Measurements from ENCODE around the gene SUMO4. TPM values are rescaled to one million over a fixed set of nuclear protein-coding genes. Genes with fewer than 3 reads are reported as not detected.
A peak's percentile ranks its signal among the peaks of the same experiment; 100 is the strongest.

The SUMO4 gene
- 1 to 10 TPM; 1.9 to 8.4 (median 3.5) TPM for total RNA-seq

DNA sequence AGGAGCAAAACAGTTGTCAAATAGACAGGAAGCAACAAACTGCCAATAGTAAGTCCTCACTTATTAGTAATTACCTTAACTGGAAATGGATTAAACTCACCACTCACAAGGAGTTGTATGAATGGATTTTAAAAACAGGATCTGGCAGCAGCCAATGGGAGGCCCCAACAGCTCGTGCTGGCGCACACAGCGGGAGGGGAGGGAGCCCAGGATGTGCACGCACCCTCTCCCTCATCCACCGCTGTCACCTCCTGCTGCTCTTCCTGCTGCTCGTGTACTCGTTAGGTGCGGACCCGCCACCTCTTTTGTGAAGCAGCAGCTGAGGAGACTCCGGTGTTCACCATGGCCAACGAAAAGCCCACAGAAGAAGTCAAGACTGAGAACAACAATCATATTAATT, at the start of gene SUMO4:
SUMO4 (plus strand) TSS at position 213 of the 400 bp plus-strand sequence; CDS start at position 343, 130 bp downstream.
- no peak for ATAC-seq (ENCODE audit: low FRiP score in 2 of 2)
- 99% methylated on average over 11 of the region's 11 CpGs for WGBS, 2 donors
- H3K4me1 ChIP-seq, result no peaks in the 10 kb centered on the region
- TF ChIP-seq POLR2A (IDR thresholded peaks at IDR 0.05), result no peak
- no peak for TF ChIP-seq POLR2AphosphoS5 (IDR thresholded peaks at IDR 0.05)
- no peak for TF ChIP-seq EP300 (IDR thresholded peaks at IDR 0.05)
- TF ChIP-seq, protein P1, sequence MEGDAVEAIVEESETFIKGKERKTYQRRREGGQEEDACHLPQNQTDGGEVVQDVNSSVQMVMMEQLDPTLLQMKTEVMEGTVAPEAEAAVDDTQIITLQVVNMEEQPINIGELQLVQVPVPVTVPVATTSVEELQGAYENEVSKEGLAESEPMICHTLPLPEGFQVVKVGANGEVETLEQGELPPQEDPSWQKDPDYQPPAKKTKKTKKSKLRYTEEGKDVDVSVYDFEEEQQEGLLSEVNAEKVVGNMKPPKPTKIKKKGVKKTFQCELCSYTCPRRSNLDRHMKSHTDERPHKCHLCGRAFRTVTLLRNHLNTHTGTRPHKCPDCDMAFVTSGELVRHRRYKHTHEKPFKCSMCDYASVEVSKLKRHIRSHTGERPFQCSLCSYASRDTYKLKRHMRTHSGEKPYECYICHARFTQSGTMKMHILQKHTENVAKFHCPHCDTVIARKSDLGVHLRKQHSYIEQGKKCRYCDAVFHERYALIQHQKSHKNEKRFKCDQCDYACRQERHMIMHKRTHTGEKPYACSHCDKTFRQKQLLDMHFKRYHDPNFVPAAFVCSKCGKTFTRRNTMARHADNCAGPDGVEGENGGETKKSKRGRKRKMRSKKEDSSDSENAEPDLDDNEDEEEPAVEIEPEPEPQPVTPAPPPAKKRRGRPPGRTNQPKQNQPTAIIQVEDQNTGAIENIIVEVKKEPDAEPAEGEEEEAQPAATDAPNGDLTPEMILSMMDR (IDR thresholded peaks at IDR 0.05), result no peak
- H3K36me3 ChIP-seq, result peaks cover 0 to 48% (median 18%) of the 10 kb centered on the region in 4 donors
- H3K27ac ChIP-seq, result no peak within 1 kb of the TSS
- H3K4me3 ChIP-seq, result no peak within 1 kb of the TSS
- H3K27me3 ChIP-seq, result no peaks in the 10 kb centered on the region
- no peaks in the 10 kb centered on the region for H3K9me3 ChIP-seq
- peak in 1 of 2 donors; percentile 51 for DNase-seq

DNA sequence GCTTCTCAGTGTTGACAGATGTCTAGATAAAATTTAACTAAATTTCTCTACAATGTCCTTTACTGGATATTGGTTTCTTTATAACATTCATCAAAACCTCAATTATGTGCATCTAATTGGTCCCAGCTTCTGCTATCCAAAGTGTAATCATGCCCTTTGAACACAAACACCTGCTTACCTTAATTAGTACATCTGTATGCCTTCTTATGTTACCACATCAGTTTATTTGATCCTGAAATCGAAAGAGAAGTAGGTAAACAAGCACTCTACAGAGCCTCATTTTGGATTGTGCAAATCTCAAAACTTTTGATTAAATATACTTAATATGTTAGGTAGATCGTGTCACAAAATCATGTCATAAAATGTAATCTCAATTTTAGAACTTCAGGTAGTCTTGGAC, 46.1 kb upstream of the SUMO4 start:
- Histone ChIP-seq H3K4me3 (no peak overlapping the region), H3K4me1 (peaks cover 0 to 4% (median 2%) of the 10 kb centered on the region in 4 donors), H3K36me3 (no peaks in the 10 kb centered on the region), H3K27ac (no peak overlapping the region), H3K9me3 (no peaks in the 10 kb centered on the region), H3K27me3 (no peaks in the 10 kb centered on the region)
- DNase-seq (no peak), ATAC-seq (ENCODE audit: low FRiP score in 2 of 2) (no peak)
- 73 to 76% methylated on average over 2 of the region's 2 CpGs for WGBS, 2 donors
- TF ChIP-seq POLR2A (IDR thresholded peaks at IDR 0.05), result no peak
- TF ChIP-seq POLR2AphosphoS5 (IDR thresholded peaks at IDR 0.05), result no peak
- TF ChIP-seq, protein P1 (IDR thresholded peaks at IDR 0.05), result no peak
- TF ChIP-seq EP300 (IDR thresholded peaks at IDR 0.05), result no peak

DNA sequence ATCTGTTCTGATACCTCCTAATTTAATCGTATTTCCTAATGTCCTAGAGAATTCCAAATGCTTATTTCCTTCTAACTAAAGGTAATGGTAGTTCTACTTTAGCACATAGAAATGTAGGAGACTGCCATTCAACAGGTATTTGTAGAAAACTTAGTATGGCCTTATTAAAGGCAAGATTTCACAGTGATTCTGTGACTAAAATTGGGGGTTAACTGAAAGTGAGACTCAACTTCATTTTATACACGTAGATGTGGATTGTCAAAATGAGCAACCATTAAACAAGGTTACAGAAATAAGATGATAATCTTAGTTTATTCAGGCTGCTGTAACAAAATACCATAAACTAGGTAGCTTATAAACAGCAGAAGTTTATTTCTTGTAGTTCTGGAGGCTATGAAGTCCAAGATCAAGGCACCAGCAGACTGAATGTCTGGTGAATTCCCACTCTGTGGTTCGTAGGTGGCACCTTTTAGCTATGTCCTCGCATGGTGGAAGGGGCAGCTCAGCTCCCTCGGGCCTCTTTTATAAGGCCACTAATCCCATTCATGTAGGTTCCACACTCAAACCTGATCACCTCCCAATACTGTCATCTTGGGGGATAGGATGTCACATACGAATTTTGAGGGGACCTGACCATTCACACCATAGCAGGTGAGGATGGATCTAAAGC, 43.8 kb upstream of the SUMO4 start:
- TF ChIP-seq POLR2AphosphoS5 (IDR thresholded peaks at IDR 0.05) (no peak), EP300 (IDR thresholded peaks at IDR 0.05) (no peak), POLR2A (IDR thresholded peaks at IDR 0.05) (no peak)
- TF ChIP-seq, protein P1 (IDR thresholded peaks at IDR 0.05), result no peak
- Histone ChIP-seq H3K27me3 (no peaks in the 10 kb centered on the region), H3K27ac (no peak overlapping the region), H3K4me3 (no peak overlapping the region), H3K4me1 (peaks cover 0 to 4% (median 2%) of the 10 kb centered on the region in 4 donors), H3K9me3 (no peaks in the 10 kb centered on the region), H3K36me3 (no peaks in the 10 kb centered on the region)
- WGBS, 2 donors, result 75 to 86% methylated on average over 6 of the region's 6 CpGs
- no peak for ATAC-seq (ENCODE audit: low FRiP score in 2 of 2)
- DNase-seq, result no peak

DNA sequence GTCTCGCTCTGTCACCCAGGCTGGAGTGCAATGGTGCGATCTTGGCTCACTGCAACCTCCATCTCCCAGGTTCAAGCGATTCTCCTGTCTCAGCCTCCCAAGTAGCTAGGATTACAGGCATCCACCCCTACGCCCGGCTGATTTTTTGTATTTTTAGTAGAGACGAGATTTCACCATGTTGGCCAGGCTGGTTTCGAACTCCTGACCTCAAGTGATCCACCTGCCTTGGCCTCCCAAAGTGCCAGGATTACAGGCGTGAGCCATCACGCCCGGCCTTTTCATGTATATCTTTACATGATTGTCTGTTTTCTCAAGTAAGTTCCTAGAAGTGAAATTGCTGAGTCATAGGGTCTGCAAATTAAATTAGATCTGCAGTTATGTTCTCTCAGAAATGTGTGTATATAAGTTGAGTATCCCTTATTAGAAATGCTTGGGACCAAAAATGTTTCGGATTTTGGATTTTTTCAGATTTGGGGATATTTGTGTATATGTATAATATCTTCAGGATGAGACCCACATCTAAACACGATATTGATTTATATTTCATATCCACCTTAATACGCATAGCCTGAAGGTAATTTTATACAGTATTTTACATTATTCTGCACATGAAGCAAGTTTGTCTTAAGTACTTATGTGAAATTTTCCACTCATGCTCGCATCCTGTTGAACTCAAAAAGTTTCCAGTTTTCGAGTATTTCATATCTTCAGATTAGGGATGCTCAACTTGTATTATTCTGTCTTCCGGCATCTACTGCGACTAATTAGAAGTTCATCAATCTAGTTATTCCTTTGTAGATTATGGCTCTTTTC, 42.1 kb upstream of the SUMO4 start:
- DNase-seq (no peak), ATAC-seq (ENCODE audit: low FRiP score in 2 of 2) (no peak)
- no peak for TF ChIP-seq POLR2AphosphoS5 (IDR thresholded peaks at IDR 0.05)
- TF ChIP-seq, protein P1 (IDR thresholded peaks at IDR 0.05), result no peak
- TF ChIP-seq POLR2A (IDR thresholded peaks at IDR 0.05), result no peak
- TF ChIP-seq EP300 (IDR thresholded peaks at IDR 0.05), result no peak
- WGBS, 2 donors, result 92 to 95% methylated on average over 17 of the region's 17 CpGs
- Histone ChIP-seq H3K27ac (no peak overlapping the region), H3K36me3 (no peaks in the 10 kb centered on the region), H3K4me3 (no peak overlapping the region), H3K27me3 (no peaks in the 10 kb centered on the region), H3K9me3 (no peaks in the 10 kb centered on the region), H3K4me1 (peaks cover 0 to 4% (median 2%) of the 10 kb centered on the region in 4 donors)
